Neural progenitor cell (in vitro differentiated cells): Measurements from ENCODE around the gene OLIG2. TPM values are rescaled to one million over a fixed set of nuclear protein-coding genes. Genes with fewer than 3 reads are reported as not detected.

Experiments
- DNase-seq: peaks from one replicate; pipeline ENCODE4 v3.0.0-alpha.2; 2016; ENCODE audit warnings: low spot score
- H2AFZ ChIP-seq: fragments of 200-600 bp; sonication (generic); replicated peaks from 2 replicates; pipeline ENCODE4 v1.6.1; 2016; ENCODE audit warnings: antibody characterized with exemption
- H3F3A ChIP-seq: fragments of 200-600 bp; sonication (generic); 2 replicates; pipeline ENCODE4 v1.6.1; 2016; ENCODE audit warnings: antibody characterized with exemption, low read depth
- H3K27ac ChIP-seq: fragments of 200-600 bp; sonication (generic); 2 replicates; pipeline ENCODE4 v1.5.1; 2016; ENCODE audit warnings: mild to moderate bottlenecking
- H3K27me3 ChIP-seq: fragments of 200-600 bp; sonication (generic); 2 replicates; pipeline ENCODE4 v1.6.1; 2016; ENCODE audit warnings: mild to moderate bottlenecking, moderate library complexity
- H3K36me3 ChIP-seq: fragments of 200-600 bp; sonication (generic); 2 replicates; pipeline ENCODE4 v1.5.1; 2016
- H3K4me1 ChIP-seq: fragments of 200-600 bp; sonication (generic); 2 replicates; pipeline ENCODE4 v1.6.1; 2016; ENCODE audit warnings: mixed run types
- H3K4me2 ChIP-seq: fragments of 200-600 bp; sonication (generic); 2 replicates; pipeline ENCODE4 v1.6.1; 2016
- H3K4me3 ChIP-seq: fragments of 200-600 bp; sonication (generic); 2 replicates; pipeline ENCODE4 v1.5.1; 2016
- H3K79me2 ChIP-seq: fragments of 200-600 bp; sonication (generic); 2 replicates; pipeline ENCODE4 v1.6.1; 2016; ENCODE audit warnings: low read depth
- H3K9ac ChIP-seq: fragments of 200-600 bp; sonication (generic); 2 replicates; pipeline ENCODE4 v1.6.1; 2016
- H3K9me3 ChIP-seq: fragments of 200-600 bp; sonication (generic); 2 replicates; pipeline ENCODE4 v1.5.1; 2016; ENCODE audit warnings: low read depth
- H4K20me1 ChIP-seq: fragments of 200-600 bp; sonication (generic); 2 replicates; pipeline ENCODE4 v1.6.1; 2016; ENCODE audit warnings: low read depth
- H3K27ac Mint-ChIP-seq: 3 replicates; pipeline ENCODE4 v1.8.0; 2021; ENCODE audit warnings: mixed read lengths
- H3K27me3 Mint-ChIP-seq: 2 replicates; pipeline ENCODE4 v1.8.0; 2022; ENCODE audit warnings: low read depth, mild to moderate bottlenecking, inconsistent platforms, moderate library complexity, mixed read lengths; ENCODE audit not compliant: insufficient read depth
- H3K36me3 Mint-ChIP-seq: 3 replicates; pipeline ENCODE4 v1.8.0; 2021; ENCODE audit warnings: mixed read lengths
- H3K4me1 Mint-ChIP-seq: 3 replicates; pipeline ENCODE4 v1.8.0; 2021; ENCODE audit warnings: mixed read lengths
- H3K4me3 Mint-ChIP-seq: 3 replicates; pipeline ENCODE4 v1.8.0; 2021; ENCODE audit warnings: mild to moderate bottlenecking, moderate library complexity, mixed read lengths
- H3K9me3 Mint-ChIP-seq: 3 replicates; pipeline ENCODE4 v1.8.0; 2020; ENCODE audit warnings: mixed read lengths
- EZH2 ChIP-seq: fragments of 200-600 bp; sonication (generic); IDR thresholded peaks from 2 replicates; pipeline ENCODE4 v1.6.1; 2017; ENCODE audit warnings: antibody characterized with exemption, mild to moderate bottlenecking, moderate library complexity
- EZH2phosphoT487 ChIP-seq: fragments of 200-600 bp; sonication (generic); IDR thresholded peaks from 2 replicates; pipeline ENCODE4 v1.6.1; 2017; ENCODE audit warnings: antibody characterized with exemption
- total RNA-seq: library from RNA; depleted of rRNA; stranded (reverse); fragments of >200 nt; gene quantifications from 2 replicates; pipeline ENCODE4 v1.2.3, GENCODE V29; 2015; ENCODE audit warnings: low replicate concordance
- TF ChIP-seq, protein P1 (sequence below): fragments of 200-600 bp; sonication (generic); IDR thresholded peaks from 2 replicates; pipeline ENCODE4 v1.5.1; 2017; ENCODE audit warnings: antibody characterized with exemption, mild to moderate bottlenecking

OLIG2 gene
- total RNA-seq, 1 donor from 2014 or later = not detected

DNA sequence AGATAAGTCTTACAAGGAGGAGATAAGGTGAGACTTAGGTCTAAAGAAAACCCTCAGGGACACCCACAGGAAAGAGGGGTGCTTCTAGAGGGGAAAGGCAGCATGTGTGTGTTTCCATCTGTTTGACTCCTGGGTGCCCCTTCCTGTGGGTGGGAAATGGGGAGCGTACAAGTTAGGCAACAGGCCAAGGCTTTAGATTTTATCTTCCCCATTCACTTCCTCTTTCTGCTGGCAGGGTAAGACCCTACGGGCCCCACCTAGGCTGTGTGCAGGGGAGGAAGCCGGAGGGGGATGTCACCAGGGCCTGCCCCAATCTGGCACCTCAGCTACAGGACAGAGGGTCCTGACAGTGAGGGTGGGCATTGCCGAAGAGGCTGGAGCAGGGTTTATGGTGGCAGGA lies 41.7 kb downstream of the OLIG2 start:
- Histone ChIP-seq H3K9me3 (no peaks in the 10 kb centered on the region), H3K36me3 (no peaks in the 10 kb centered on the region), H3K4me3 (no peak overlapping the region), H3K27ac (no peak overlapping the region), H4K20me1 (peaks cover 55% of the 10 kb centered on the region), H3F3A (peaks cover 28% of the 10 kb centered on the region), H3K4me1 (peaks cover 22% of the 10 kb centered on the region), H3K27me3 (peaks cover 100% of the 10 kb centered on the region), H2AFZ (no peak overlapping the region), H3K4me2 (no peak overlapping the region), H3K79me2 (no peaks in the 10 kb centered on the region), H3K9ac (no peak overlapping the region)
- peaks cover 28% of the 10 kb centered on the region for H3K4me1 Mint-ChIP-seq
- no peaks in the 10 kb centered on the region for H3K36me3 Mint-ChIP-seq
- no peak overlapping the region for H3K27ac Mint-ChIP-seq
- TF ChIP-seq, protein P1, sequence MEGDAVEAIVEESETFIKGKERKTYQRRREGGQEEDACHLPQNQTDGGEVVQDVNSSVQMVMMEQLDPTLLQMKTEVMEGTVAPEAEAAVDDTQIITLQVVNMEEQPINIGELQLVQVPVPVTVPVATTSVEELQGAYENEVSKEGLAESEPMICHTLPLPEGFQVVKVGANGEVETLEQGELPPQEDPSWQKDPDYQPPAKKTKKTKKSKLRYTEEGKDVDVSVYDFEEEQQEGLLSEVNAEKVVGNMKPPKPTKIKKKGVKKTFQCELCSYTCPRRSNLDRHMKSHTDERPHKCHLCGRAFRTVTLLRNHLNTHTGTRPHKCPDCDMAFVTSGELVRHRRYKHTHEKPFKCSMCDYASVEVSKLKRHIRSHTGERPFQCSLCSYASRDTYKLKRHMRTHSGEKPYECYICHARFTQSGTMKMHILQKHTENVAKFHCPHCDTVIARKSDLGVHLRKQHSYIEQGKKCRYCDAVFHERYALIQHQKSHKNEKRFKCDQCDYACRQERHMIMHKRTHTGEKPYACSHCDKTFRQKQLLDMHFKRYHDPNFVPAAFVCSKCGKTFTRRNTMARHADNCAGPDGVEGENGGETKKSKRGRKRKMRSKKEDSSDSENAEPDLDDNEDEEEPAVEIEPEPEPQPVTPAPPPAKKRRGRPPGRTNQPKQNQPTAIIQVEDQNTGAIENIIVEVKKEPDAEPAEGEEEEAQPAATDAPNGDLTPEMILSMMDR = no peak
- TF ChIP-seq EZH2phosphoT487 (no peak), EZH2 (no peak)
- no peak overlapping the region for H3K4me3 Mint-ChIP-seq
- DNase-seq = no peak
- H3K27me3 Mint-ChIP-seq = peaks cover 40% of the 10 kb centered on the region
- H3K9me3 Mint-ChIP-seq = peaks cover 13% of the 10 kb centered on the region

DNA sequence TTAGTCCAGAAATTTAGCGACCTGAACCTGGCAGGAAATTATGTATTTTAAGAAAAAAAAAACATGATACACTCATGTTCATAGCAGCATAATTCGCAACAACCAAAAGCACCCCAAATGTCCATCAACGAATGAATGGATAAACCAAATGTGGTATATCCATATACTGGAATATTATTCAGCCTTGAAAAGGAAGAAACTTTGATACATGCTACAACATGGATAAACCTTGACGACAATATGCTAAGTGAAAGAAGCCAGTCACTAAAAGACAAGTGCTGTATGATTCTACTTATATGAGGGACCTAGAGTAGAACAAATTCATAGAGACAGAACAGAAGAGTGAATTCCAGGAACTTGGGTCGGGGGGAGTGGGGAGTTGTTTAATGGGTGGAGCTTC lies 43.5 kb downstream of the OLIG2 start:
- DNase-seq = no peak
- peaks cover 13% of the 10 kb centered on the region for H3K9me3 Mint-ChIP-seq
- H3K9ac ChIP-seq = no peak overlapping the region
- TF ChIP-seq EZH2 = no peak
- TF ChIP-seq EZH2phosphoT487 = no peak
- TF ChIP-seq, protein P1 = no peak
- no peaks in the 10 kb centered on the region for H3K36me3 ChIP-seq
- peak overlapping the region; percentile 61 for H3K4me3 Mint-ChIP-seq
- peaks cover 55% of the 10 kb centered on the region for H3K27me3 Mint-ChIP-seq
- no peak overlapping the region for H3K27ac ChIP-seq
- H2AFZ ChIP-seq = no peak overlapping the region
- H3K4me1 ChIP-seq = peaks cover 23% of the 10 kb centered on the region
- H3K79me2 ChIP-seq = no peaks in the 10 kb centered on the region
- H4K20me1 ChIP-seq = peaks cover 62% of the 10 kb centered on the region
- H3F3A ChIP-seq = peaks cover 23% of the 10 kb centered on the region
- H3K36me3 Mint-ChIP-seq = no peaks in the 10 kb centered on the region
- H3K27me3 ChIP-seq = peaks cover 100% of the 10 kb centered on the region
- no peak overlapping the region for H3K4me2 ChIP-seq
- no peak overlapping the region for H3K4me3 ChIP-seq
- peaks cover 28% of the 10 kb centered on the region for H3K4me1 Mint-ChIP-seq
- no peaks in the 10 kb centered on the region for H3K9me3 ChIP-seq
- no peak overlapping the region for H3K27ac Mint-ChIP-seq

DNA sequence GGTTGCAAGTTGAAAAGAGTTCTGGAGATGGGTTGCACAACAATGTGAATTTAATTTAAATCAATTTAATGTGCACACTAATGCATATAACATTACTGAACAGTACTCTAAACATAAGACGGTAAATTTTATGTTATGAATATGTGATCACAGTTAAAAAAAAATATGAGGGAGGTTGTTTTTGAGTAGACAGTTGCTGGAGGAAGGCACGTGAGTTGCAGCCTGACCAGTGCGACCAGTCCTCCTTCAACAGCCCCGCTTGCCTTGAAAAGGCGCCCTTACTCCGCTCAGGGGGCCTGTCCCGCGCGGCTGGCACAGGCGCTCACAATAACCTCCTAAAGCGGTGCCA lies 43.9 kb downstream of the OLIG2 start:
- H2AFZ ChIP-seq = no peak overlapping the region
- peak overlapping the region; percentile 83 for H3K4me2 ChIP-seq
- no peak overlapping the region for H3K27ac ChIP-seq
- H4K20me1 ChIP-seq = peaks cover 62% of the 10 kb centered on the region
- H3K9me3 ChIP-seq = no peaks in the 10 kb centered on the region
- H3K9ac ChIP-seq = no peak overlapping the region
- peak overlapping the region; percentile 53 for H3K4me3 ChIP-seq
- no peaks in the 10 kb centered on the region for H3K79me2 ChIP-seq
- peaks cover 25% of the 10 kb centered on the region for H3K4me1 ChIP-seq
- TF ChIP-seq EZH2phosphoT487 = no peak
- TF ChIP-seq, protein P1 = no peak
- TF ChIP-seq EZH2 = no peak
- DNase-seq = no peak
- Mint-ChIP-seq H3K4me1 (peaks cover 26% of the 10 kb centered on the region), H3K27me3 (peaks cover 56% of the 10 kb centered on the region), H3K27ac (no peak overlapping the region), H3K9me3 (peaks cover 13% of the 10 kb centered on the region), H3K4me3 (peak overlapping the region; percentile 61), H3K36me3 (no peaks in the 10 kb centered on the region)
- peaks cover 100% of the 10 kb centered on the region for H3K27me3 ChIP-seq
- no peaks in the 10 kb centered on the region for H3K36me3 ChIP-seq
- H3F3A ChIP-seq = peaks cover 21% of the 10 kb centered on the region
